ENCODE data around the gene NFIA.

NFIA gene

GRCh38 chr1:61453111-61453961, 371.0 kb downstream of the NFIA start (continued):
- no peak for TF ChIP-seq REPIN1 (tag by site-specific recombination; IDR thresholded peaks at IDR 0.05; ENCODE audit: low read depth)
- TF ChIP-seq WT1 (tag by site-specific recombination; IDR thresholded peaks at IDR 0.05), result peak; percentile 45; the same call in 1 of the 2 replicates

GRCh38 chr1:61455400-61455799, 373.0 kb downstream of the NFIA start:
- TF ChIP-seq ZNF449 (tag by site-specific recombination; IDR thresholded peaks at IDR 0.05) (peak; percentile 58; the same call in 1 of the 2 replicates), ZNF544 (tag by site-specific recombination; IDR thresholded peaks at IDR 0.05) (no peak)
- Histone ChIP-seq H3K9me3 (ENCODE audit: control insufficient read depth, insufficient read depth, low read depth, low read length) (no peaks in the 10 kb centered on the region), H3K4me1 (ENCODE audit: control insufficient read depth, insufficient read depth, low read length) (peaks cover 30% of the 10 kb centered on the region), H3K27ac (ENCODE audit: extremely low read depth, low read depth, low read length) (no peak overlapping the region), H3K36me3 (ENCODE audit: control insufficient read depth in 2 of 2, insufficient read depth in 1 of 2, low read length in 2 of 2) (peaks cover 0 to 7% of the 10 kb centered on the region in 2 experiments; a peak in 2 of 3 replicates), H3K4me3 (ENCODE audit: low read depth, low read length) (no peak overlapping the region)
- POLR2A ChIA-PET, result no interaction called here
- CTCF ChIA-PET, result no interaction called here

GRCh38 chr1:61457526-61458040, 375.2 kb downstream of the NFIA start:
- CTCF ChIA-PET, result interaction anchor here (0.7 kb wide), 1 partner anchor 445 kb away, joined by 4 read pairs; no protein-coding TSS in a partner anchor
- TF ChIP-seq ZFP41 (tag by site-specific recombination; IDR thresholded peaks at IDR 0.05; ENCODE audit: borderline replicate concordance), result no peak
- POLR2A ChIA-PET, result no interaction called here

GRCh38 chr1:61459345-61459744, 377.0 kb downstream of the NFIA start:
- ChIA-PET POLR2A (no interaction called here), CTCF (interaction anchor here (0.6 to 1.1 kb wide), 2 partner anchors 409 to 1295 kb away, joined by 3 to 4 read pairs; no protein-coding TSS in a partner anchor)
- Histone ChIP-seq H3K27ac (ENCODE audit: extremely low read depth, low read depth, low read length) (no peak overlapping the region), H3K4me1 (ENCODE audit: control insufficient read depth, insufficient read depth, low read length) (no peaks in the 10 kb centered on the region), H3K4me3 (ENCODE audit: low read depth, low read length) (no peak overlapping the region), H3K9me3 (ENCODE audit: control insufficient read depth, insufficient read depth, low read depth, low read length) (no peaks in the 10 kb centered on the region), H3K36me3 (ENCODE audit: control insufficient read depth in 2 of 2, insufficient read depth in 1 of 2, low read length in 2 of 2) (peaks cover 0 to 7% of the 10 kb centered on the region in 2 experiments; a peak in 2 of 3 replicates)
- TF ChIP-seq ZNF2 (tag by site-specific recombination; IDR thresholded peaks at IDR 0.05), result no peak
- TF ChIP-seq ZNF311 (tag by site-specific recombination; IDR thresholded peaks at IDR 0.05; ENCODE audit: borderline replicate concordance), result no peak
- TF ChIP-seq ZBTB20 (tag by site-specific recombination; IDR thresholded peaks at IDR 0.05), result no peak
- TF ChIP-seq ZNF610 (tag by site-specific recombination; IDR thresholded peaks at IDR 0.05; ENCODE audit: borderline replicate concordance), result no peak
- TF ChIP-seq ZBTB1 (tag by site-specific recombination; IDR thresholded peaks at IDR 0.05), result no peak
- TF ChIP-seq ZNF362 (tag by site-specific recombination; IDR thresholded peaks at IDR 0.05), result no peak
- no peak for TF ChIP-seq TSHZ1 (tag by site-specific recombination; IDR thresholded peaks at IDR 0.05; ENCODE audit: borderline replicate concordance)
- no peak for TF ChIP-seq BCL11A (tag by site-specific recombination; IDR thresholded peaks at IDR 0.05; ENCODE audit: low read depth)
- TF ChIP-seq SP3 (tag by site-specific recombination; IDR thresholded peaks at IDR 0.05), result no peak

More at GRCh38 chr1:61457526-61458040, 375.2 kb downstream of the NFIA start:
- Histone ChIP-seq H3K4me1 (ENCODE audit: control insufficient read depth, insufficient read depth, low read length) (peaks cover 9% of the 10 kb centered on the region), H3K27ac (ENCODE audit: extremely low read depth, low read depth, low read length) (no peak overlapping the region), H3K36me3 (ENCODE audit: control insufficient read depth in 2 of 2, insufficient read depth in 1 of 2, low read length in 2 of 2) (peaks cover 0 to 7% of the 10 kb centered on the region in 2 experiments; a peak in 2 of 3 replicates), H3K9me3 (ENCODE audit: control insufficient read depth, insufficient read depth, low read depth, low read length) (no peaks in the 10 kb centered on the region), H3K4me3 (ENCODE audit: low read depth, low read length) (no peak overlapping the region)

Measured in HEK293 (cell line).